SKM-1 treated with dmso at 0.1 percent for 144 hours (cell line): ENCODE measurements around the gene UFD1.

Source experiments
- DNase-seq: peaks from one replicate; lab custom pipeline; 2025; ENCODE audit not compliant: unreplicated experiment; lab: John Stamatoyannopoulos, UW

The UFD1 gene

GRCh38 chr22:19516378-19517170 lies 37.6 kb upstream of the UFD1 start:
- no peak for DNase-seq

GRCh38 chr22:19515654-19516377 lies 36.8 kb upstream of the UFD1 start:
- DNase-seq = no peak

GRCh38 chr22:19514831-19515565 lies 36.0 kb upstream of the UFD1 start:
- DNase-seq = no peak

- no peak for DNase-seq
These were observed 34.8 kb upstream of the UFD1 start for GRCh38 chr22:19513823-19514222.

GRCh38 chr22:19510919-19511341 lies 31.9 kb upstream of the UFD1 start:
- no peak for DNase-seq

GRCh38 chr22:19509923-19510322 lies 30.9 kb upstream of the UFD1 start:
- no peak for DNase-seq

GRCh38 chr22:19509191-19509590 lies 30.2 kb upstream of the UFD1 start:
- no peak for DNase-seq

- no peak for DNase-seq
These were observed 29.2 kb upstream of the UFD1 start for GRCh38 chr22:19508024-19508776.

GRCh38 chr22:19507534-19507861 lies 28.5 kb upstream of the UFD1 start:
- no peak for DNase-seq

- DNase-seq = no peak
These were observed 27.2 kb upstream of the UFD1 start for GRCh38 chr22:19506212-19506611.

- no peak for DNase-seq
These were observed 26.7 kb upstream of the UFD1 start for GRCh38 chr22:19505735-19506126.

- DNase-seq = no peak
These were observed 26.1 kb upstream of the UFD1 start for GRCh38 chr22:19504900-19505734.

GRCh38 chr22:19503869-19504268 lies 24.9 kb upstream of the UFD1 start:
- DNase-seq = no peak

GRCh38 chr22:19503367-19503766 lies 24.4 kb upstream of the UFD1 start:
- DNase-seq = no peak

- no peak for DNase-seq
These were observed 23.0 kb upstream of the UFD1 start for GRCh38 chr22:19501897-19502447.

- no peak for DNase-seq
These were observed 20.9 kb upstream of the UFD1 start for GRCh38 chr22:19499880-19500242.

GRCh38 chr22:19499236-19499879 lies 20.4 kb upstream of the UFD1 start:
- DNase-seq = no peak

- no peak for DNase-seq
These were observed 19.8 kb upstream of the UFD1 start for GRCh38 chr22:19498866-19499190.

- no peak for DNase-seq
These were observed 19.3 kb upstream of the UFD1 start for GRCh38 chr22:19498154-19498865.
